PFSK-1 (cell line): Measurements from ENCODE around the gene TP53BP1.

Experiments
- POLR2AphosphoS5 ChIP-seq: IDR thresholded peaks from 2 replicates; pipeline ENCODE4 v1.6.1; 2012; ENCODE audit warnings: low read depth, mild to moderate bottlenecking, control low read depth, low read length, moderate library complexity
- REST ChIP-seq, 2 experiments: IDR thresholded peaks; 2 replicates each; pipeline versions ENCODE4 v1.6.1 to v1.8.0; 2011 to 2012; ENCODE audit warnings: low read depth in 2 of 2, low read length in 2 of 2, control low read depth in 1 of 2, inconsistent platforms in 1 of 2, mild to moderate bottlenecking in 1 of 2, moderate library complexity in 1 of 2; ENCODE audit not compliant: insufficient read depth in 1 of 2
- SIN3A ChIP-seq: IDR thresholded peaks from 2 replicates; pipeline ENCODE4 v1.6.1; 2012; ENCODE audit warnings: mild to moderate bottlenecking, low read length, moderate library complexity, borderline replicate concordance; ENCODE audit not compliant: insufficient read depth
- TAF1 ChIP-seq: IDR thresholded peaks from 2 replicates; pipeline ENCODE4 v1.6.1; 2012; ENCODE audit warnings: low read length, control low read depth, borderline replicate concordance; ENCODE audit not compliant: insufficient read depth

- no peak for TF ChIP-seq POLR2AphosphoS5
- TF ChIP-seq TAF1 = no peak
- no peak for TF ChIP-seq REST (IDR thresholded peaks at IDR 0.05; ENCODE audit: insufficient read depth in 1 of 2, low read depth in 2 of 2, low read length in 2 of 2)
- no peak for TF ChIP-seq SIN3A
These were observed 56.6 kb downstream of the TP53BP1 start for GRCh38 chr15:43436395-43436794.
